GM10266 (cell line): ENCODE measurements around the gene DOK6.

ENCODE experiments used
- DNase-seq: peaks from one replicate; pipeline ENCODE4 v3.0.0; 2012; ENCODE audit errors: extremely low spot score
- CTCF ChIP-seq: IDR thresholded peaks from 2 replicates; pipeline ENCODE4 v1.5.1; 2012; ENCODE audit warnings: mild to moderate bottlenecking, low read depth; ENCODE audit not compliant: control insufficient read depth, insufficient read depth; ENCODE audit errors: missing control alignments

The DOK6 gene

GRCh38 chr18:69686861-69687260 lies 286.2 kb downstream of the DOK6 start:
- no peak for DNase-seq
- no peak for TF ChIP-seq CTCF

GRCh38 chr18:69689121-69689759 lies 288.6 kb downstream of the DOK6 start:
- DNase-seq = no peak
- TF ChIP-seq CTCF = no peak

- no peak for TF ChIP-seq CTCF
- DNase-seq = no peak
Measured at GRCh38 chr18:69691008-69691760, 290.5 kb downstream of the DOK6 start.

GRCh38 chr18:69697069-69697468 lies 296.4 kb downstream of the DOK6 start:
- TF ChIP-seq CTCF = no peak
- DNase-seq = no peak

GRCh38 chr18:69697689-69698088 lies 297.0 kb downstream of the DOK6 start:
- no peak for TF ChIP-seq CTCF
- no peak for DNase-seq

- no peak for TF ChIP-seq CTCF
- no peak for DNase-seq
Measured at GRCh38 chr18:69701305-69701704, 300.6 kb downstream of the DOK6 start.

GRCh38 chr18:69703461-69703860 lies 302.8 kb downstream of the DOK6 start:
- TF ChIP-seq CTCF = no peak
- DNase-seq = no peak
